Endothelial cell of hepatic sinusoid (primary cell): ENCODE data around the gene KCNAB2.
"Not testable (repeated sequence)": the region's sequence is repeated elsewhere in the genome, so short reads cannot be mapped to it uniquely, and the experiment has no call there.

Experiments used
- in situ Hi-C: cut with HindIII; loops from 2 replicates; pipeline ENCODE4 v1.10.0; 2017; ENCODE audit warnings: low sequenced_read_pairs

Gene KCNAB2

GRCh38 chr1:6009120-6010040, 36.3 kb upstream of the KCNAB2 start:
- in situ Hi-C loops, result no loop called here

- in situ Hi-C loops, result no loop called here
Measured at GRCh38 chr1:6010554-6010953, 35.1 kb upstream of the KCNAB2 start.

- in situ Hi-C loops, result no loop called here
Measured at GRCh38 chr1:6011161-6011945, 34.3 kb upstream of the KCNAB2 start.

GRCh38 chr1:6011946-6012258, 33.8 kb upstream of the KCNAB2 start:
- in situ Hi-C loops, result no loop called here

GRCh38 chr1:6012529-6013318, 33.0 kb upstream of the KCNAB2 start:
- in situ Hi-C loops, result no loop called here

GRCh38 chr1:6013491-6013890, 32.2 kb upstream of the KCNAB2 start:
- in situ Hi-C loops, result no loop called here

- in situ Hi-C loops, result no loop called here
Measured at GRCh38 chr1:6014130-6014999, 31.3 kb upstream of the KCNAB2 start.

GRCh38 chr1:6016191-6016865, 29.4 kb upstream of the KCNAB2 start:
- in situ Hi-C loops, result no loop called here

- in situ Hi-C loops, result not testable (repeated sequence)
Measured at GRCh38 chr1:6017654-6018053, 28.0 kb upstream of the KCNAB2 start.

GRCh38 chr1:6019166-6019845, 26.4 kb upstream of the KCNAB2 start:
- in situ Hi-C loops, result no loop called here

GRCh38 chr1:6022193-6022592, 23.5 kb upstream of the KCNAB2 start:
- in situ Hi-C loops, result no loop called here

GRCh38 chr1:6023346-6023745, 22.3 kb upstream of the KCNAB2 start:
- in situ Hi-C loops, result no loop called here

GRCh38 chr1:6024376-6024775, 21.3 kb upstream of the KCNAB2 start:
- in situ Hi-C loops, result no loop called here

GRCh38 chr1:6025269-6026094, 20.2 kb upstream of the KCNAB2 start:
- in situ Hi-C loops, result no loop called here

GRCh38 chr1:6026095-6026809, 19.4 kb upstream of the KCNAB2 start:
- in situ Hi-C loops, result no loop called here

GRCh38 chr1:6027591-6027990, 18.1 kb upstream of the KCNAB2 start:
- in situ Hi-C loops, result no loop called here

GRCh38 chr1:6028042-6028850, 17.4 kb upstream of the KCNAB2 start:
- in situ Hi-C loops, result no loop called here
